ENCODE data around the gene CELSR2.

DNA sequence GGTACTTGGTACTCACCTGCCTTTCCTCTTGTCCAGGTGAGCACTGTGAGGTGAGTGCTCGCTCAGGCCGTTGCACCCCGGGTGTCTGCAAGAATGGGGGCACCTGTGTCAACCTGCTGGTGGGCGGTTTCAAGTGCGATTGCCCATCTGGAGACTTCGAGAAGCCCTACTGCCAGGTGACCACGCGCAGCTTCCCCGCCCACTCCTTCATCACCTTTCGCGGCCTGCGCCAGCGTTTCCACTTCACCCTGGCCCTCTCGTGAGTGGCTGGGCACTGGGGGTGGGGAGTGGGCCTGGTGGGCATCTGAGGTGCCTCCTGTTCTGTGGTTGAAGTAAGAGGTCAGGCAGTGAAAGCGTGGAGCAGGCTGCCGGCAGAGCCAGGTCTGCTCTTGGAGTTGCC lies 11.7 kb downstream of the CELSR2 start:
- TF ChIP-seq POLR2A (IDR thresholded peaks at IDR 0.05) (no peak), EP300 (IDR thresholded peaks at IDR 0.05) (no peak)
- TF ChIP-seq, protein P1, sequence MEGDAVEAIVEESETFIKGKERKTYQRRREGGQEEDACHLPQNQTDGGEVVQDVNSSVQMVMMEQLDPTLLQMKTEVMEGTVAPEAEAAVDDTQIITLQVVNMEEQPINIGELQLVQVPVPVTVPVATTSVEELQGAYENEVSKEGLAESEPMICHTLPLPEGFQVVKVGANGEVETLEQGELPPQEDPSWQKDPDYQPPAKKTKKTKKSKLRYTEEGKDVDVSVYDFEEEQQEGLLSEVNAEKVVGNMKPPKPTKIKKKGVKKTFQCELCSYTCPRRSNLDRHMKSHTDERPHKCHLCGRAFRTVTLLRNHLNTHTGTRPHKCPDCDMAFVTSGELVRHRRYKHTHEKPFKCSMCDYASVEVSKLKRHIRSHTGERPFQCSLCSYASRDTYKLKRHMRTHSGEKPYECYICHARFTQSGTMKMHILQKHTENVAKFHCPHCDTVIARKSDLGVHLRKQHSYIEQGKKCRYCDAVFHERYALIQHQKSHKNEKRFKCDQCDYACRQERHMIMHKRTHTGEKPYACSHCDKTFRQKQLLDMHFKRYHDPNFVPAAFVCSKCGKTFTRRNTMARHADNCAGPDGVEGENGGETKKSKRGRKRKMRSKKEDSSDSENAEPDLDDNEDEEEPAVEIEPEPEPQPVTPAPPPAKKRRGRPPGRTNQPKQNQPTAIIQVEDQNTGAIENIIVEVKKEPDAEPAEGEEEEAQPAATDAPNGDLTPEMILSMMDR (IDR thresholded peaks at IDR 0.05) = no peak
